Measurements from ENCODE around the gene CFAP119. TPM values are rescaled to one million over a fixed set of nuclear protein-coding genes. Genes with fewer than 3 reads are reported as not detected.

CFAP119 gene
- total and polyA plus RNA-seq, 2 donors (not counting 3 experiments of a cell fraction or from before 2014, with no cell fraction given), result 6.5 to 9.5 TPM

GRCh38 chr16:30794634-30795033 is 32.8 kb upstream of the CFAP119 start:
- H2AFZ ChIP-seq (ENCODE audit: low read depth, low read length), result no peak overlapping the region
- no peak for TF ChIP-seq POLR2AphosphoS5 (IDR thresholded peaks at IDR 0.05; ENCODE audit: insufficient read depth, low read depth, low read length)
- no peak for TF ChIP-seq CTCF (IDR thresholded peaks at IDR 0.05; ENCODE audit: extremely low read depth in 1 of 2, insufficient read depth in 1 of 2, low read depth in 1 of 2, low read length in 2 of 2)
- no peak for TF ChIP-seq GATA2 (IDR thresholded peaks at IDR 0.05; ENCODE audit: insufficient read depth, insufficient read length, low read depth, low read length)
- no peak for TF ChIP-seq EZH2 (IDR thresholded peaks at IDR 0.05; ENCODE audit: borderline replicate concordance, low read depth, low read length, severe bottlenecking)

GRCh38 chr16:30793508-30794069 is 31.7 kb upstream of the CFAP119 start:
- Histone ChIP-seq H3K4me1 (ENCODE audit: control insufficient read depth, extremely low read depth, insufficient read depth, low read length) (no peaks in the 10 kb centered on the region), H3K9ac (replicated peaks; ENCODE audit: extremely low read depth, insufficient read depth, low read length) (no peak overlapping the region), H3K27me3 (ENCODE audit: control insufficient read depth in 2 of 2, insufficient read depth in 2 of 2, low read length in 2 of 2) (no peaks in the 10 kb centered on the region), H4K20me1 (replicated peaks; ENCODE audit: control insufficient read depth, extremely low read depth, insufficient read depth, low read length) (no peaks in the 10 kb centered on the region), H3K4me2 (ENCODE audit: insufficient read depth, low read length) (no peak overlapping the region), H3K4me3 (replicated peaks in 1 of 3; ENCODE audit: insufficient read depth in 1 of 3, low read depth in 1 of 3, low read length in 3 of 3) (no peak overlapping the region), H3K36me3 (ENCODE audit: control insufficient read depth in 2 of 2, extremely low read depth in 1 of 2, insufficient read depth in 2 of 2, low read length in 2 of 2) (no peaks in the 10 kb centered on the region), H3K79me2 (ENCODE audit: control insufficient read depth, insufficient read depth, low read length) (no peaks in the 10 kb centered on the region), H3K9me3 (replicated peaks; ENCODE audit: control insufficient read depth, insufficient read depth, low read length) (no peaks in the 10 kb centered on the region), H3K9me1 (replicated peaks; ENCODE audit: control insufficient read depth, extremely low read depth, insufficient read depth, low read length) (no peaks in the 10 kb centered on the region), H3K27ac (ENCODE audit: insufficient read depth, low read depth, low read length) (no peak overlapping the region), H2AFZ (ENCODE audit: low read depth, low read length) (no peak overlapping the region)
- ChIA-PET CTCF (interaction anchor here (1.3 kb wide), 1 partner anchor 11 kb away, joined by 3 read pairs; no protein-coding TSS in a partner anchor), POLR2A (interaction anchor here (0.6 kb wide), 1 partner anchor 10 kb away, joined by 3 read pairs; no protein-coding TSS in a partner anchor)
- dilution Hi-C loops (cut with MboI; ENCODE audit: extremely low pct_ligation_motif_present, low sequenced_read_pairs) (no loop called here), intact Hi-C loops (cut with micrococcal nuclease) (no loop called here)
- DNase-seq (ENCODE audit: low read depth, low spot score) (no peak), FAIRE-seq (no peak)
- no peak for TF ChIP-seq MYC (IDR thresholded peaks at IDR 0.05; ENCODE audit: low read depth, low read length)
- no peak for TF ChIP-seq POLR2A (IDR thresholded peaks at IDR 0.05; ENCODE audit: low read depth, low read length)
- TF ChIP-seq MAX (IDR thresholded peaks at IDR 0.05; ENCODE audit: insufficient read depth, insufficient read length), result no peak
- TF ChIP-seq JUN (IDR thresholded peaks at IDR 0.05; ENCODE audit: borderline replicate concordance, insufficient read depth, insufficient read length, low read depth), result no peak
- no peak for TF ChIP-seq EZH2 (IDR thresholded peaks at IDR 0.05; ENCODE audit: borderline replicate concordance, low read depth, low read length, severe bottlenecking)
- TF ChIP-seq CTCF (IDR thresholded peaks at IDR 0.05; ENCODE audit: extremely low read depth in 1 of 2, insufficient read depth in 1 of 2, low read depth in 1 of 2, low read length in 2 of 2), result no peak
- no peak for TF ChIP-seq FOS (IDR thresholded peaks at IDR 0.05; ENCODE audit: borderline replicate concordance, insufficient read depth, low read length)
- TF ChIP-seq POLR2AphosphoS5 (IDR thresholded peaks at IDR 0.05; ENCODE audit: insufficient read depth, low read depth, low read length), result no peak
- no peak for TF ChIP-seq GATA2 (IDR thresholded peaks at IDR 0.05; ENCODE audit: insufficient read depth, insufficient read length, low read depth, low read length)
- BruUV-seq (replicated peaks), result no TSS peak

More at GRCh38 chr16:30794634-30795033, 32.8 kb upstream of the CFAP119 start:
- no peak overlapping the region for H3K27ac ChIP-seq (ENCODE audit: insufficient read depth, low read depth, low read length)
- DNase-seq (ENCODE audit: low read depth, low spot score) (no peak), FAIRE-seq (no peak)
- no peaks in the 10 kb centered on the region for H3K27me3 ChIP-seq (ENCODE audit: control insufficient read depth in 2 of 2, insufficient read depth in 2 of 2, low read length in 2 of 2)
- no TSS peak for BruUV-seq (replicated peaks)
- H3K4me2 ChIP-seq (ENCODE audit: insufficient read depth, low read length), result no peak overlapping the region
- intact Hi-C loops (cut with micrococcal nuclease) (no loop called here), dilution Hi-C loops (cut with MboI; ENCODE audit: extremely low pct_ligation_motif_present, low sequenced_read_pairs) (no loop called here)
- no peaks in the 10 kb centered on the region for H3K9me3 ChIP-seq (replicated peaks; ENCODE audit: control insufficient read depth, insufficient read depth, low read length)
- H3K4me1 ChIP-seq (ENCODE audit: control insufficient read depth, extremely low read depth, insufficient read depth, low read length), result no peaks in the 10 kb centered on the region
- no peaks in the 10 kb centered on the region for H3K9me1 ChIP-seq (replicated peaks; ENCODE audit: control insufficient read depth, extremely low read depth, insufficient read depth, low read length)
- H4K20me1 ChIP-seq (replicated peaks; ENCODE audit: control insufficient read depth, extremely low read depth, insufficient read depth, low read length), result no peaks in the 10 kb centered on the region
- H3K79me2 ChIP-seq (ENCODE audit: control insufficient read depth, insufficient read depth, low read length), result no peaks in the 10 kb centered on the region
- POLR2A ChIA-PET, result no interaction called here
- H3K36me3 ChIP-seq (ENCODE audit: control insufficient read depth in 2 of 2, extremely low read depth in 1 of 2, insufficient read depth in 2 of 2, low read length in 2 of 2), result no peaks in the 10 kb centered on the region
- H3K4me3 ChIP-seq (replicated peaks in 1 of 3; ENCODE audit: insufficient read depth in 1 of 3, low read depth in 1 of 3, low read length in 3 of 3), result no peak overlapping the region
- H3K9ac ChIP-seq (replicated peaks; ENCODE audit: extremely low read depth, insufficient read depth, low read length), result no peak overlapping the region
- CTCF ChIA-PET, result no interaction called here

Data from endothelial cell of umbilical vein (primary cell).